Spleen (tissue), 13 donors: ENCODE data around the gene IGFL1. TPM values are rescaled to one million over a fixed set of nuclear protein-coding genes. Genes with fewer than 3 reads are reported as not detected.
"Not testable (repeated sequence)": the region's sequence is repeated elsewhere in the genome, so short reads cannot be mapped to it uniquely, and the experiment has no call there.

Experiments used
- DNase-seq: peaks from one replicate; pipeline ENCODE4 v3.0.0-alpha.2; 2020
- H3K27ac ChIP-seq, 8 donors: fragments of 200-600 bp; sonication (generic) in 7 of 8; 1 replicate in 4 of 8; 2 replicates in 4 of 8; pipeline versions ENCODE4 v1.5.0 to v1.8.0; 2016 to 2021; ENCODE audit warnings: inconsistent platforms in 4 of 8, mild to moderate bottlenecking in 4 of 8, moderate library complexity in 1 of 8
- H3K27me3 ChIP-seq, 7 donors: fragments of 200-600 bp; sonication (generic) in 6 of 7; replicated peaks in 1 of 7; 1 replicate in 4 of 7; 2 replicates in 3 of 7; pipeline versions ENCODE4 v1.5.0 to v1.8.0; 2016 to 2021; ENCODE audit warnings: inconsistent platforms in 3 of 7, mild to moderate bottlenecking in 1 of 7
- H3K36me3 ChIP-seq, 6 donors: fragments of 200-600 bp; sonication (generic) in 5 of 6; 1 replicate in 4 of 6; 2 replicates in 2 of 6; pipeline versions ENCODE4 v1.5.0 to v1.8.0; 2016 to 2021; ENCODE audit warnings: inconsistent platforms in 2 of 6
- H3K4me1 ChIP-seq, 6 donors: fragments of 200-600 bp; sonication (generic) in 5 of 6; 1 replicate in 3 of 6; 2 replicates in 3 of 6; pipeline versions ENCODE4 v1.5.0 to v1.8.0; 2016 to 2021; ENCODE audit warnings: inconsistent platforms in 3 of 6
- H3K4me3 ChIP-seq, 8 donors: fragments of 200-600 bp; sonication (generic) in 7 of 8; 1 replicate in 4 of 8; 2 replicates in 4 of 8; pipeline versions ENCODE4 v1.5.0 to v1.8.0; 2016 to 2021; ENCODE audit warnings: inconsistent platforms in 4 of 8, mild to moderate bottlenecking in 4 of 8, moderate library complexity in 2 of 8
- H3K9me3 ChIP-seq, 8 donors: fragments of 200-600 bp; sonication (generic) in 7 of 8; 1 replicate in 4 of 8; 2 replicates in 4 of 8; pipeline versions ENCODE4 v1.5.0 to v1.8.0; 2016 to 2021; ENCODE audit warnings: inconsistent platforms in 4 of 8
- CTCF ChIP-seq, 11 experiments: fragments of 200-600 bp in 7 of 11; fragments of 450-650 bp in 4 of 11; sonication (generic) in 4 of 11; IDR thresholded peaks in 8 of 11; conservative IDR thresholded peaks in 3 of 11; 1 replicate in 7 of 11; 2 replicates in 4 of 11; pipeline versions ENCODE4 v1.4.0 to v1.8.0; 2016 to 2021; ENCODE audit warnings: antibody characterized with exemption in 11 of 11, inconsistent platforms in 4 of 11, mild to moderate bottlenecking in 1 of 11
- POLR2A ChIP-seq, 3 donors: fragments of 450-650 bp; IDR thresholded peaks; one replicate each; pipeline ENCODE4 v1.5.1; 2017; ENCODE audit warnings: antibody characterized with exemption in 3 of 3, mild to moderate bottlenecking in 1 of 3
- POLR2AphosphoS5 ChIP-seq, 3 donors: sonication (generic); formaldehyde crosslinking; IDR thresholded peaks; one replicate each; pipeline ENCODE4 v1.5.1; 2017; ENCODE audit warnings: antibody characterized with exemption in 3 of 3
- WGBS, 5 donors: extraction: QIAGEN DNeasy Blood & Tissue Kit in 3 of 5; methylation state at CpG; one replicate each; pipeline versions ENCODE4 v1.1.5 to v1.1.7; 2013 to 2018; 5-methylcytosine and 5-hydroxymethylcytosine counted together
- intact Hi-C: fragments of 100-400 bp; cut with DNase I; formaldehyde crosslinking; loops from one replicate; pipeline ENCODE4 v1.15.0; 2023; ENCODE audit warnings: low total_unique reads
- long read RNA-seq, 2 donors: transcript quantifications; one replicate each; lab custom pipeline, GENCODE V29; 2026
- polyA plus RNA-seq, 3 donors: library from polyadenylated mRNA; stranded (reverse); fragments of 200-250 nt; gene quantifications; one replicate each; pipeline ENCODE4 v1.2.1, GENCODE V29; 2013
- total RNA-seq, 7 donors: library from RNA; depleted of rRNA in 3 of 7; stranded (reverse); fragments of >200 nt in 3 of 7; fragmentation: NEBNext Ultra II Directional in 4 of 7; extraction: Animal tissue kit (Norgen Biotek cat#: 25700) in 4 of 7; gene quantifications; one replicate each; pipeline versions ENCODE4 v1.1.0 to v1.2.1, GENCODE V29; 2016 to 2021
- donor health status: healthy with polysubstance abuse.
- donor health status: DM: no; HTN: no; CAD: no; lungs with moderate emphysema.
- donor health status: DM: no; HTN: no; CAD: no.
- donor health status: Bipolar disorder and iron deficiency.
- donor health status: healthy.
- donor health status: DM: no; HTN: no; CAD: no.
- donor health status: DM: yes; HTN: yes; CAD: no.

Gene IGFL1
- total RNA-seq (not detected), polyA plus RNA-seq (not detected)
- long read RNA-seq, donor 1, result 0 reads
- long read RNA-seq, donor 2, result 0 reads

DNA sequence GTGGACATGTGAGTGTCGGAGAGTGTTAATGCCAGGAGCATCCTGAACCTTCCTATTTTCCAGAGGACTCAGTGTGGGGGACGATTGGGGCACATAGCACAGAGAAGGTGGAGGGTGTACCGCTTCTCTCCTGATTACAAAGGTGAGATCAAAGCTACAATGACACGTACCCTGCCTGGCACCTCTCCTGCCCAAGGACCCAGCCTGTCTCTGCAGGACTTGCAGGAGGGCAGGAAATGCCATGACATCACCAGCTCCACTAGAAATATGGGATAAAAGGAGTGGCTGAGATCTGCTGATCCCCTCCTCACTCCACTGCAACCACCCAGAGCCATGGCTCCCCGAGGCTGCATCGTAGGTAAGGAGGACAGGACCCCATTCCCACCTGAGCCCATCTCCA is at the start of gene IGFL1:
Gene IGFL1, plus strand, starts transcription at position 301 of the 400 bp plus-strand sequence. Its CDS starts 33 bp downstream, at position 334.
- H3K27me3 ChIP-seq, result peaks cover 0 to 82% (median 0%) of the 10 kb centered on the region in 7 donors

GRCh38 chr19:46180701-46181387 is 48.7 kb upstream of the IGFL1 start:
- DNase-seq, result no peak
- H3K27me3 ChIP-seq, result peaks cover 0 to 39% (median 0%) of the 10 kb centered on the region in 7 donors
- no peaks in the 10 kb centered on the region for H3K36me3 ChIP-seq
- H3K9me3 ChIP-seq, result no peaks in the 10 kb centered on the region
- H3K4me3 ChIP-seq, result no peak overlapping the region
- H3K4me1 ChIP-seq, result peaks cover 0 to 12% (median 0%) of the 10 kb centered on the region in 6 donors
- no peak overlapping the region for H3K27ac ChIP-seq
- TF ChIP-seq CTCF (IDR thresholded peaks at IDR 0.05 in 8 of 11, conservative IDR thresholded peaks at IDR 0.05 in 3 of 11) (no peak), POLR2AphosphoS5 (IDR thresholded peaks at IDR 0.05) (no peak), POLR2A (IDR thresholded peaks at IDR 0.05) (no peak)
- intact Hi-C loops, result loop anchor here (10.0 kb wide), 1 partner anchor 146 kb away; no protein-coding TSS in a partner anchor
- 67 to 85% (median 74%) methylated on average over 5 of the region's 5 CpGs for WGBS, 5 donors

More for the DNA sequence above, at the start of gene IGFL1:
- 70 to 78% (median 75%) methylated on average over 6 of the region's 6 CpGs for WGBS, 5 donors
- Histone ChIP-seq H3K27ac (no peak within 1 kb of the TSS), H3K4me3 (no peak within 1 kb of the TSS), H3K36me3 (no peaks in the 10 kb centered on the region), H3K9me3 (no peaks in the 10 kb centered on the region), H3K4me1 (no peaks in the 10 kb centered on the region)
- intact Hi-C loops, result no loop called here
- no peak for DNase-seq
- TF ChIP-seq POLR2A (IDR thresholded peaks at IDR 0.05), result no peak
- no peak for TF ChIP-seq CTCF (IDR thresholded peaks at IDR 0.05 in 8 of 11, conservative IDR thresholded peaks at IDR 0.05 in 3 of 11)
- TF ChIP-seq POLR2AphosphoS5 (IDR thresholded peaks at IDR 0.05), result no peak

DNA sequence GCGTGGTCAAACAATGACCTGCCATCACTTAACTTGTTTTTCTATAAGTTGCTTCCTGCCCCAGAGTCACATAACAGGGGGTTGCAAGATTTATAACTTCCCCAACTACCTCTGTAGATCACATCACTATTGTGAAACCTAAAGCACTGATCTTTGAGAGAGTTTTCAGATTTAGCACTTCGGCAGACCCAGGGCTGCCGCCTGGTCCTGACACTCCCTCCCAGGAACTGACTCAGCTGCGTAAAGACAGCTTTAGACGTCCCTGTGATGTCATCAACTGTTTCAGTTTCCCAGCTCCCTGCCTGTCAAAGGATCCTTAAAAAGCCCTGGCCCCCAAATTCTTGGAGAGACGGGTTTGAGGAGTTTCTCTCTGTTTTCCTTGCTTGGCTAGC is 48.2 kb upstream of the IGFL1 start:
- Histone ChIP-seq H3K4me1 (peaks cover 0 to 13% (median 0%) of the 10 kb centered on the region in 6 donors), H3K4me3 (no peak overlapping the region), H3K27me3 (peaks cover 0 to 34% (median 0%) of the 10 kb centered on the region in 7 donors), H3K9me3 (no peaks in the 10 kb centered on the region), H3K36me3 (no peaks in the 10 kb centered on the region), H3K27ac (no peak overlapping the region)
- intact Hi-C loops, result loop anchor here (10.0 kb wide), 1 partner anchor 147 kb away; no protein-coding TSS in a partner anchor
- DNase-seq, result no peak
- WGBS, 5 donors, result 10 to 24% (median 17%) methylated on average over 6 of the region's 6 CpGs
- TF ChIP-seq CTCF (IDR thresholded peaks at IDR 0.05 in 8 of 11, conservative IDR thresholded peaks at IDR 0.05 in 3 of 11), result no peak
- no peak for TF ChIP-seq POLR2A (IDR thresholded peaks at IDR 0.05)
- TF ChIP-seq POLR2AphosphoS5 (IDR thresholded peaks at IDR 0.05), result no peak

DNA sequence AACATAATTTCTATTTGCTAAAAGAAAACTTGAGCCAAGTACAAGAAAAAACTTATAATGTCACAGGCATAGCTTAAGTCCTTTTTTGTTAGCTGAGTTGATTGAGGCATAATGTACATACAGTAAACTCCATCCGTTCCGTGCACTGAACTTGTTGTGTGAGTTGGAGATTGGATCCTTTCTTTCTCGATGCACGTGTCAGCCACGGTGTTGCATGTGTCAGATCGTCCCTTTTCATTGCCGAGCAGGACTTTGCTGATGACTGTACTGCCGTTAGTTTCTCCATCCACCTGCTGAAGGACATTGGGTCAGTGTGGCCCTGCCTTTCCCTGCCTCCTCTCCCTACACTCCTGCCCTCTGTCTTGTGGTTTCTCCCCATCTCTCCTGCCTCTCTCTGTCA is 47.1 kb upstream of the IGFL1 start:
- DNase-seq, result no peak
- Histone ChIP-seq H3K4me3 (no peak overlapping the region), H3K27ac (no peak overlapping the region), H3K9me3 (no peaks in the 10 kb centered on the region), H3K36me3 (no peaks in the 10 kb centered on the region), H3K27me3 (peaks cover 0 to 25% (median 0%) of the 10 kb centered on the region in 7 donors), H3K4me1 (peaks cover 0 to 13% (median 0%) of the 10 kb centered on the region in 6 donors)
- intact Hi-C loops, result loop anchor here (10.0 kb wide), 1 partner anchor 148 kb away; no protein-coding TSS in a partner anchor
- TF ChIP-seq POLR2AphosphoS5 (IDR thresholded peaks at IDR 0.05), result no peak
- WGBS, 5 donors, result 84 to 97% (median 93%) methylated on average over 8 of the region's 8 CpGs

DNA sequence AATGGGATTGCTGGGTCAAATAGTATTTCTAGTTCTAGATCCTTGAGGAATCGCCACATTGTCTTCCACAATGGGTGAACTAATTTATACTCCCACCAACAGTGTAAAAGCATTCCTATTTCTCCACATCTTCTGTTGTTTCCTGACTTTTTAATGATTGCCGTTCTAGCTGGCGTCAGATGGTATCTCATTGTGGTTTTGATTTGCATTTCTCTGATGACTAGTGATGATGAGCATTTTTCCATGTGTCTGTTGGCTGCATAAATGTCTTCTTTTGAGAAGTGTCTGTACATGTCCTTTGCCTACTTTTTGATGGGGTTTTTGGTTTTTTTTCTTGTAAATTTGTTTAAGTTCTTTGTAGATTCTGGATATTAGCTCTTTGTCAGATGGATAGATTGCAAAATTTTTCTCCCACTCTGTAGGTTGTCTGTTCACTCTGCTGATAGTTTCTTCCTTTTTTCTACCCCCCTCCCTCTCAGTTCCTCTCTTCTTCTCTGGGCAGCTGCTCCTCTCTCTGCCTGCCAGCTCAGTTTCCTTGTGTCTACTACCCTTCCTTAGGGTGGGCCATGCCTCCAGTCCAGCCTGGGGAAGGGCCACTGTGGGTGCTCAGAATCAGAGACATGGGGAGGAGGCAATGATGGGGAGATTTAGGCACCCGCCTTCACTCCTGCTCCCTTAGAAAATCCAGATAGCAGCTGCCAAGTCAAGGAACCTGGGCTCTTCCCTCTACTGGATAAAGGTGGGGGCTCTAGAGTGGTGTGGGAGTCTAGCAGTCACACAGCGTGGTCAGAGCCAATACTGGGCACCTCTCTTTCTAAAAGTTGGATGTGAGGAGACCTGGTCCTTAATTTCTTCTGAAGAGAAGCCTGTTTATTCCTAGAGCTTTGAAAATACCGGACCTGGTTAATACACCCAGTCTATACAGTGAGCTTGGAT is 44.5 kb upstream of the IGFL1 start:
- H3K9me3 ChIP-seq, H3K27ac ChIP-seq, H3K36me3 ChIP-seq, DNase-seq, H3K4me3 ChIP-seq: not testable (repeated sequence)
- intact Hi-C loops, result loop anchor here (10.0 kb wide), 1 partner anchor 150 kb away; no protein-coding TSS in a partner anchor
- H3K4me1 ChIP-seq, result peaks cover 0 to 13% (median 2%) of the 10 kb centered on the region in 6 donors
- H3K27me3 ChIP-seq, result peaks cover 0 to 21% (median 4%) of the 10 kb centered on the region in 7 donors
- 63 to 69% (median 68%) methylated on average over 6 of the region's 6 CpGs for WGBS, 5 donors
